H1 (cell line): ENCODE measurements around the gene COX19. TPM values are rescaled to one million over a fixed set of nuclear protein-coding genes. Genes with fewer than 3 reads are reported as not detected.

Experiments used
- CTCF ChIA-PET: fragments of 300-600 bp; sonication (Branson Sonifier 250); formaldehyde crosslinking; loops from one replicate; lab custom pipeline; 2021; ENCODE audit not compliant: partially characterized antibody; lab: Charles Lee
- POLR2A ChIA-PET: fragments of 300-600 bp; sonication (Branson Sonifier 250); formaldehyde crosslinking; loops from one replicate; lab custom pipeline; 2021; ENCODE audit warnings: inconsistent platforms; ENCODE audit not compliant: partially characterized antibody; lab: Charles Lee
- DNase-seq, 2 experiments: peaks; one replicate each; pipeline versions ENCODE4 v3.0.0 to v3.0.0-alpha.2; 2010 to 2022; ENCODE audit warnings: low spot score in 2 of 2, low read depth in 1 of 2, mixed read lengths in 1 of 2
- FAIRE-seq: peaks from 2 replicates; lab custom pipeline; 2011; peaks lifted over from hg19 to GRCh38; lab: Jason Lieb, UNC
- H2AFZ ChIP-seq: 2 replicates; pipeline ENCODE4 v1.8.1; 2012; ENCODE audit warnings: low read length, inconsistent platforms
- H2AK5ac ChIP-seq: 2 replicates; pipeline ENCODE4 v1.6.1; 2013; ENCODE audit warnings: low read depth, low read length
- H2BK120ac ChIP-seq: replicated peaks from 2 replicates; pipeline ENCODE3; 2013; ENCODE audit warnings: low read depth, low read length, inconsistent platforms
- H2BK12ac ChIP-seq: 2 replicates; pipeline ENCODE4 v1.6.1; 2013; ENCODE audit warnings: low read depth, low read length
- H2BK15ac ChIP-seq: 2 replicates; pipeline ENCODE4 v1.6.1; 2013; ENCODE audit warnings: low read length
- H2BK20ac ChIP-seq: 2 replicates; pipeline ENCODE4 v1.6.1; 2013; ENCODE audit warnings: low read length
- H2BK5ac ChIP-seq: 2 replicates; pipeline ENCODE4 v1.6.1; 2013; ENCODE audit warnings: low read depth, low read length
- H3K14ac ChIP-seq: 2 replicates; pipeline ENCODE4 v1.6.1; 2013; ENCODE audit warnings: inconsistent platforms; ENCODE audit not compliant: insufficient read length
- H3K18ac ChIP-seq: 2 replicates; pipeline ENCODE4 v1.6.1; 2013; ENCODE audit warnings: low read length; ENCODE audit errors: extremely low read depth
- H3K23ac ChIP-seq: 2 replicates; pipeline ENCODE4 v1.6.1; 2013; ENCODE audit warnings: inconsistent platforms; ENCODE audit not compliant: insufficient read length
- H3K23me2 ChIP-seq: 2 replicates; pipeline ENCODE4 v1.6.1; 2013; ENCODE audit warnings: low read depth, low read length
- H3K27ac ChIP-seq: 2 replicates; pipeline ENCODE4 v1.6.1; 2011; ENCODE audit warnings: low read depth, low read length, inconsistent platforms
- H3K27me3 ChIP-seq, 4 experiments: replicated peaks in 1 of 4; 1 replicate in 1 of 4; 2 replicates in 3 of 4; pipeline versions ENCODE4 v1.6.1 to v1.8.1; 2011 to 2013; ENCODE audit warnings: low read length in 3 of 4, mild to moderate bottlenecking in 3 of 4, inconsistent platforms in 2 of 4, mixed read lengths in 2 of 4, moderate library complexity in 1 of 4; ENCODE audit not compliant: control insufficient read depth in 3 of 4, insufficient read depth in 3 of 4; ENCODE audit errors: extremely low read depth in 1 of 4
- H3K36me3 ChIP-seq, 4 experiments: 2 replicates each; pipeline versions ENCODE4 v1.6.1 to v1.8.1; 2011 to 2013; ENCODE audit warnings: mild to moderate bottlenecking in 4 of 4, low read length in 3 of 4, moderate library complexity in 2 of 4, control low read depth in 1 of 4, inconsistent platforms in 1 of 4; ENCODE audit not compliant: insufficient read depth in 4 of 4, control insufficient read depth in 2 of 4
- H3K4ac ChIP-seq: replicated peaks from 2 replicates; pipeline ENCODE3; 2013; ENCODE audit warnings: low read length, low read depth, mixed read lengths, inconsistent platforms; ENCODE audit not compliant: insufficient read length
- H3K4me1 ChIP-seq, 4 experiments: replicated peaks in 1 of 4; 1 replicate in 1 of 4; 2 replicates in 3 of 4; pipeline versions ENCODE4 v1.6.1 to v1.8.1; 2011 to 2013; ENCODE audit warnings: low read length in 3 of 4, inconsistent platforms in 2 of 4, mixed read lengths in 1 of 4; ENCODE audit not compliant: insufficient read depth in 4 of 4, control insufficient read depth in 3 of 4
- H3K4me2 ChIP-seq, 2 experiments: 2 replicates each; pipeline versions ENCODE4 v1.6.1 to v1.8.1; 2011 to 2013; ENCODE audit warnings: low read depth in 2 of 2, low read length in 2 of 2, control low read depth in 1 of 2, inconsistent platforms in 1 of 2, mild to moderate bottlenecking in 1 of 2; ENCODE audit not compliant: insufficient read depth in 1 of 2
- H3K4me3 ChIP-seq, 4 experiments: fragments of 200-600, 300-600 bp in 1 of 4; sonication (generic), shearing (Covaris generic), sonication (Bioruptor Twin) in 1 of 4; 2 replicates each; pipeline versions ENCODE4 v1.5.1 to v1.8.1; 2011 to 2016; ENCODE audit warnings: low read length in 4 of 4, low read depth in 3 of 4, control low read depth in 2 of 4, inconsistent platforms in 2 of 4, mild to moderate bottlenecking in 2 of 4, mixed read lengths in 1 of 4, moderate library complexity in 1 of 4; ENCODE audit not compliant: insufficient read depth in 2 of 4; ENCODE audit errors: extremely low read depth in 1 of 4
- H3K56ac ChIP-seq: replicated peaks from 2 replicates; pipeline ENCODE3; 2013; ENCODE audit warnings: low read depth, mild to moderate bottlenecking, mixed read lengths, low read length, inconsistent platforms; ENCODE audit not compliant: insufficient read length
- H3K79me1 ChIP-seq: 2 replicates; pipeline ENCODE4 v1.6.1; 2013; ENCODE audit warnings: low read depth, low read length, control low read depth
- H3K79me2 ChIP-seq, 2 experiments: 2 replicates each; pipeline versions ENCODE4 v1.6.1 to v1.8.1; 2012 to 2013; ENCODE audit warnings: low read length in 2 of 2, mild to moderate bottlenecking in 2 of 2, inconsistent platforms in 1 of 2; ENCODE audit not compliant: insufficient read depth in 2 of 2, control insufficient read depth in 1 of 2
- H3K9ac ChIP-seq, 4 experiments: replicated peaks in 1 of 4; 1 replicate in 1 of 4; 2 replicates in 3 of 4; pipeline versions ENCODE4 v1.6.1 to v1.8.1; 2011 to 2013; ENCODE audit warnings: low read depth in 3 of 4, low read length in 3 of 4, control low read depth in 2 of 4, mild to moderate bottlenecking in 2 of 4, moderate library complexity in 2 of 4, inconsistent platforms in 1 of 4; ENCODE audit errors: extremely low read depth in 1 of 4
- H3K9me3 ChIP-seq, 2 experiments: 2 replicates each; pipeline versions ENCODE4 v1.6.1 to v1.8.1; 2012 to 2013; ENCODE audit warnings: mild to moderate bottlenecking in 2 of 2, moderate library complexity in 2 of 2, control low read depth in 1 of 2, inconsistent platforms in 1 of 2, low read depth in 1 of 2, low read length in 1 of 2, mixed read lengths in 1 of 2; ENCODE audit not compliant: insufficient read depth in 2 of 2
- H4K20me1 ChIP-seq, 2 experiments: replicated peaks in 1 of 2; 2 replicates each; pipeline versions ENCODE3 to v1.8.1; 2011 to 2013; ENCODE audit warnings: inconsistent platforms in 2 of 2, low read length in 2 of 2, mild to moderate bottlenecking in 1 of 2; ENCODE audit not compliant: insufficient read depth in 2 of 2, control insufficient read depth in 1 of 2
- H4K5ac ChIP-seq: 2 replicates; pipeline ENCODE4 v1.6.1; 2013; ENCODE audit warnings: low read length, low read depth, mixed read lengths, inconsistent platforms; ENCODE audit not compliant: insufficient read length
- H4K8ac ChIP-seq: 2 replicates; pipeline ENCODE4 v1.8.0; 2013; ENCODE audit warnings: mild to moderate bottlenecking, moderate library complexity, low read length, inconsistent platforms; ENCODE audit not compliant: insufficient read depth; ENCODE audit errors: extremely low read depth
- H4K91ac ChIP-seq: replicated peaks from 2 replicates; pipeline ENCODE3; 2013; ENCODE audit warnings: low read length, mixed read lengths, inconsistent platforms; ENCODE audit not compliant: insufficient read length
- BACH1 ChIP-seq: IDR thresholded peaks from 2 replicates; pipeline ENCODE4 v1.6.1; 2012; ENCODE audit warnings: low read length, improper control_type of control experiment
- RBBP5 ChIP-seq: IDR thresholded peaks from 2 replicates; pipeline ENCODE4 v1.7.1; 2012; ENCODE audit warnings: low read depth, mild to moderate bottlenecking, inconsistent platforms, low read length, moderate library complexity, borderline replicate concordance
- RXRA ChIP-seq: IDR thresholded peaks from 2 replicates; pipeline ENCODE4 v1.6.1; 2011; ENCODE audit warnings: low read depth, mild to moderate bottlenecking, low read length, moderate library complexity; ENCODE audit not compliant: insufficient read depth
- TAF1 ChIP-seq: IDR thresholded peaks from 2 replicates; pipeline ENCODE4 v1.6.1; 2011; ENCODE audit warnings: mild to moderate bottlenecking, low read depth, low read length
- WGBS, 2 experiments: shearing (Covaris generic) in 1 of 2; methylation state at CpG; one replicate each; pipeline versions ENCODE4 v1.1.6 to v1.1.7; 2013 to 2015; ENCODE audit warnings: low lambda C conversion rate in 2 of 2, mixed read lengths in 2 of 2, inconsistent platforms in 1 of 2, low coverage in 1 of 2, missing lambda C conversion rate in 1 of 2; ENCODE audit not compliant: insufficient replicate concordance in 2 of 2, insufficient coverage in 1 of 2, insufficient read length in 1 of 2; ENCODE audit errors: extremely low coverage in 1 of 2, missing lambda C conversion rate in 1 of 2; 5-methylcytosine and 5-hydroxymethylcytosine counted together
- polyA plus RNA-seq, 7 experiments: library from polyadenylated mRNA; depleted of rRNA in 3 of 7; stranded (reverse) in 5 of 7; unstranded in 2 of 7; fragments of >200 nt in 5 of 7; fragments of 200-250 nt in 2 of 7; gene quantifications; 1 replicate in 5 of 7; 2 replicates in 1 of 7; 4 replicates in 1 of 7; pipeline versions ENCODE4 v1.2.1 to v1.2.3, GENCODE V29; 2011 to 2013; ENCODE audit warnings: missing spikeins in 2 of 7, mixed read lengths in 2 of 7
- total RNA-seq: library from RNA; stranded (reverse); fragmentation: NEBNext Ultra II Directional; extraction: Animal tissue kit (Norgen Biotek cat#: 25700); gene quantifications from 2 replicates; pipeline ENCODE4 v1.2.1, GENCODE V29; 2021
- TF ChIP-seq, protein P1 (sequence below): IDR thresholded peaks from 2 replicates; pipeline ENCODE4 v1.6.1; 2011; ENCODE audit warnings: low read length, improper control_type of control experiment

Gene COX19
- total and polyA plus RNA-seq, 2 of the 8 experiments (the other 6 are each of a cell fraction or from before 2014, with no cell fraction given) = 3.9 to 7.9 TPM

DNA sequence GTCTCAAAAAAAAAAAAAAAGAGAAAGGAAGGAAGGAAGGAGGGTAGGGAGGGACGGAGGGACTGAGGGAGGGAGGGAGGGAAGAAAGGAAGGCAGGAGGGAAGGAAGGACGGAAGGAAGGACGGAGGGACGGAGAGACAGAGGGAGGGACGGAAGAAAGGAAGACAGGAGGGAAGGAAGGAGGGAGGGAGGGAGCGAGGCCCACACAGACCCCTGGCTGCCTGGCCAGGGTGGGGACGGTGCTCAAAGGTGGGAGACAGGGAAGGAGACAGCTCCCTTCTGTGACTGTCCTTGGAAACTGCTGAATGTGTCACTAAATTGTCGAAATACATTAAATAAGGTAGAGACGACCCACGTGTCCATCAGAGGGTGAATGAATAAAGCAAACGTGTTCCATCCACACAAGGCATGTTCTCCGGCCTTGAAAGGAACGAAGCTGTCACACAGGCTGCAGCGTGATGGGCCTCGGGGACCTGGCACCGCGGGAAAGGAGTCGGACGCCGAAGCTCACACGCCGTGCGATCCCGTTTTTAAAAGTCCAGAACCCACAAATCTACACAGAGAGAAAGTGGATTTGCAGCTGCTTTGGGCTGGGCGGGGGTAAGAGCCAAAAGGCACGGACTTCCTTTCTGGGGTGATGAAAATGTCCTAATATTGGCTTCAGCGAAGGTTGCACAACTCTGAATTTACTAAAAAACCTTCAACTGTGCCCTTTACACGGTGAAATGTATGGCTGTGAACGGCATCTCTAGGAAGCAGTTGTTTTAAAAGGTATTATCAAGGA, 44.2 kb downstream of the COX19 start:
- Histone ChIP-seq H3K4ac (no peak overlapping the region), H3K27me3 (no peaks in the 10 kb centered on the region), H3K79me2 (no peaks in the 10 kb centered on the region), H3K79me1 (no peaks in the 10 kb centered on the region), H2AFZ (no peak overlapping the region), H3K36me3 (no peaks in the 10 kb centered on the region), H4K8ac (no peak overlapping the region), H3K14ac (no peak overlapping the region), H3K9me3 (no peaks in the 10 kb centered on the region), H2BK12ac (no peak overlapping the region), H4K91ac (no peak overlapping the region), H4K20me1 (no peaks in the 10 kb centered on the region), H3K27ac (no peak overlapping the region), H2AK5ac (no peak overlapping the region), H3K18ac (no peak overlapping the region), H2BK20ac (no peak overlapping the region), H2BK120ac (no peak overlapping the region), H3K9ac (no peak overlapping the region), H3K23ac (no peak overlapping the region), H2BK15ac (no peak overlapping the region), H3K4me3 (no peak overlapping the region), H3K4me1 (no peaks in the 10 kb centered on the region; a peak in 3 of 7 replicates), H2BK5ac (no peak overlapping the region), H3K56ac (no peak overlapping the region), H4K5ac (no peak overlapping the region), H3K4me2 (no peak overlapping the region), H3K23me2 (no peaks in the 10 kb centered on the region)
- ChIA-PET POLR2A (interaction anchor here (1.5 to 2.1 kb wide), 2 partner anchors 10 to 36 kb away, joined by 3 to 8 read pairs; no protein-coding TSS in a partner anchor), CTCF (interaction anchor here (0.8 to 1.5 kb wide), 2 partner anchors 66 to 245 kb away, joined by 3 to 5 read pairs; no protein-coding TSS in a partner anchor)
- DNase-seq (no peak), FAIRE-seq (no peak)
- 89% methylated on average over 23 of the region's 29 CpGs; no CpG with 5 or more reads in 1 of the 2 experiments for WGBS, 2 experiments
- TF ChIP-seq, protein P1, sequence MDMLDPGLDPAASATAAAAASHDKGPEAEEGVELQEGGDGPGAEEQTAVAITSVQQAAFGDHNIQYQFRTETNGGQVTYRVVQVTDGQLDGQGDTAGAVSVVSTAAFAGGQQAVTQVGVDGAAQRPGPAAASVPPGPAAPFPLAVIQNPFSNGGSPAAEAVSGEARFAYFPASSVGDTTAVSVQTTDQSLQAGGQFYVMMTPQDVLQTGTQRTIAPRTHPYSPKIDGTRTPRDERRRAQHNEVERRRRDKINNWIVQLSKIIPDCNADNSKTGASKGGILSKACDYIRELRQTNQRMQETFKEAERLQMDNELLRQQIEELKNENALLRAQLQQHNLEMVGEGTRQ = no peak
- TF ChIP-seq TAF1 (no peak), RBBP5 (no peak), RXRA (no peak), BACH1 (no peak)
